ENCODE measurements around the gene SHISA9.

SHISA9 gene

GRCh38 chr16:13130586-13130985, 229.2 kb downstream of the SHISA9 start:
- Histone ChIP-seq H3K9me2 (ENCODE audit: low read depth, low read length) (no peaks in the 10 kb centered on the region), H3K36me3 (ENCODE audit: insufficient read depth, low read length) (no peaks in the 10 kb centered on the region; the same call in 1 of the 2 replicates)

DNA sequence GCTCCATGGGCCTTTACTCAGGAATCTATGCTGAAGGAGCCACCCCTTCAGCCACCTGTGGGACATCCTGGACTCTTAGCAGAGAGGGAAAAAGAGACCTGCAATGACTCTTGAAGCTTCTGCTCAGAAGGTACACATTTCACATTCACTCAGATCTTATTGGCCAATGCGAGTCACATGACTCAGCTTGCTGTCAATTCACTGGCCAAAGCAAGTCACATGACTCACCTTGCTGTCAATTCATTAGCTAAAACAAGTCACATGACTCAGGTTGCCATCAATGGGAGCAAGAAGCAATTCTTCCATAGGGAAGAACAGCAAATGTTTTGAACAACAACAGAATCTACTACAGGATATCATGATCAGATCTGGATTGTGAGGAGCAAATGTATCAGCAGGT, 233.4 kb downstream of the SHISA9 start:
- Histone ChIP-seq H3K4me2 (ENCODE audit: low read length) (no peak overlapping the region), H2AFZ (ENCODE audit: low read length) (no peak overlapping the region), H3K4me1 (ENCODE audit: insufficient read depth, low read length, severe bottlenecking) (no peaks in the 10 kb centered on the region), H3F3A (ENCODE audit: insufficient read depth, low read length) (no peaks in the 10 kb centered on the region), H3K9ac (ENCODE audit: low read length) (no peak overlapping the region), H3K9me3 (ENCODE audit: low read length) (no peaks in the 10 kb centered on the region), H3K4me3 (ENCODE audit: low read depth, low read length, poor library complexity, severe bottlenecking) (no peak overlapping the region), H3K79me2 (ENCODE audit: insufficient read depth, low read length) (no peaks in the 10 kb centered on the region), H3K27ac (ENCODE audit: low read depth, low read length, poor library complexity, severe bottlenecking) (no peak overlapping the region), H3K9me2 (ENCODE audit: low read depth, low read length) (no peaks in the 10 kb centered on the region), H4K20me1 (ENCODE audit: insufficient read depth, low read length) (no peaks in the 10 kb centered on the region), H3K36me3 (ENCODE audit: insufficient read depth, low read length) (no peaks in the 10 kb centered on the region; the same call in 1 of the 2 replicates), H3K27me3 (ENCODE audit: insufficient read depth, low read length) (no peaks in the 10 kb centered on the region)
- no peak for TF ChIP-seq EZH2 (IDR thresholded peaks at IDR 0.05; ENCODE audit: borderline replicate concordance, low read length)
- TF ChIP-seq, protein P1, sequence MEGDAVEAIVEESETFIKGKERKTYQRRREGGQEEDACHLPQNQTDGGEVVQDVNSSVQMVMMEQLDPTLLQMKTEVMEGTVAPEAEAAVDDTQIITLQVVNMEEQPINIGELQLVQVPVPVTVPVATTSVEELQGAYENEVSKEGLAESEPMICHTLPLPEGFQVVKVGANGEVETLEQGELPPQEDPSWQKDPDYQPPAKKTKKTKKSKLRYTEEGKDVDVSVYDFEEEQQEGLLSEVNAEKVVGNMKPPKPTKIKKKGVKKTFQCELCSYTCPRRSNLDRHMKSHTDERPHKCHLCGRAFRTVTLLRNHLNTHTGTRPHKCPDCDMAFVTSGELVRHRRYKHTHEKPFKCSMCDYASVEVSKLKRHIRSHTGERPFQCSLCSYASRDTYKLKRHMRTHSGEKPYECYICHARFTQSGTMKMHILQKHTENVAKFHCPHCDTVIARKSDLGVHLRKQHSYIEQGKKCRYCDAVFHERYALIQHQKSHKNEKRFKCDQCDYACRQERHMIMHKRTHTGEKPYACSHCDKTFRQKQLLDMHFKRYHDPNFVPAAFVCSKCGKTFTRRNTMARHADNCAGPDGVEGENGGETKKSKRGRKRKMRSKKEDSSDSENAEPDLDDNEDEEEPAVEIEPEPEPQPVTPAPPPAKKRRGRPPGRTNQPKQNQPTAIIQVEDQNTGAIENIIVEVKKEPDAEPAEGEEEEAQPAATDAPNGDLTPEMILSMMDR (IDR thresholded peaks at IDR 0.05; ENCODE audit: low read length): no peak

More at GRCh38 chr16:13130586-13130985, 229.2 kb downstream of the SHISA9 start:
- Histone ChIP-seq H3F3A (ENCODE audit: insufficient read depth, low read length) (no peaks in the 10 kb centered on the region), H3K4me3 (ENCODE audit: low read depth, low read length, poor library complexity, severe bottlenecking) (no peak overlapping the region), H2AFZ (ENCODE audit: low read length) (no peak overlapping the region), H3K4me2 (ENCODE audit: low read length) (no peak overlapping the region), H3K9ac (ENCODE audit: low read length) (no peak overlapping the region), H3K9me3 (ENCODE audit: low read length) (no peaks in the 10 kb centered on the region), H4K20me1 (ENCODE audit: insufficient read depth, low read length) (no peaks in the 10 kb centered on the region), H3K27ac (ENCODE audit: low read depth, low read length, poor library complexity, severe bottlenecking) (no peak overlapping the region), H3K27me3 (ENCODE audit: insufficient read depth, low read length) (no peaks in the 10 kb centered on the region), H3K4me1 (ENCODE audit: insufficient read depth, low read length, severe bottlenecking) (no peaks in the 10 kb centered on the region), H3K79me2 (ENCODE audit: insufficient read depth, low read length) (no peaks in the 10 kb centered on the region)
- TF ChIP-seq, protein P1 (IDR thresholded peaks at IDR 0.05; ENCODE audit: low read length): no peak
- no peak for TF ChIP-seq EZH2 (IDR thresholded peaks at IDR 0.05; ENCODE audit: borderline replicate concordance, low read length)

GRCh38 chr16:13136901-13137300, 235.5 kb downstream of the SHISA9 start:
- Histone ChIP-seq H3K27me3 (ENCODE audit: insufficient read depth, low read length) (no peaks in the 10 kb centered on the region), H4K20me1 (ENCODE audit: insufficient read depth, low read length) (no peaks in the 10 kb centered on the region), H3K4me3 (ENCODE audit: low read depth, low read length, poor library complexity, severe bottlenecking) (no peak overlapping the region), H3K4me2 (ENCODE audit: low read length) (no peak overlapping the region), H3K9me3 (ENCODE audit: low read length) (no peaks in the 10 kb centered on the region), H3K79me2 (ENCODE audit: insufficient read depth, low read length) (no peaks in the 10 kb centered on the region), H2AFZ (ENCODE audit: low read length) (no peak overlapping the region), H3F3A (ENCODE audit: insufficient read depth, low read length) (no peaks in the 10 kb centered on the region), H3K36me3 (ENCODE audit: insufficient read depth, low read length) (no peaks in the 10 kb centered on the region; the same call in 1 of the 2 replicates), H3K9me2 (ENCODE audit: low read depth, low read length) (no peaks in the 10 kb centered on the region), H3K27ac (ENCODE audit: low read depth, low read length, poor library complexity, severe bottlenecking) (no peak overlapping the region), H3K9ac (ENCODE audit: low read length) (no peak overlapping the region), H3K4me1 (ENCODE audit: insufficient read depth, low read length, severe bottlenecking) (no peaks in the 10 kb centered on the region)
- TF ChIP-seq EZH2 (IDR thresholded peaks at IDR 0.05; ENCODE audit: borderline replicate concordance, low read length): no peak
- TF ChIP-seq, protein P1 (IDR thresholded peaks at IDR 0.05; ENCODE audit: low read length): no peak

Data from OCI-LY1 (cell line).